KMS-11 (cell line): ENCODE data around the gene SPATS2.

Experiments used
- H2AFZ ChIP-seq: fragments of 200-600 bp; sonication (generic); 2 replicates; pipeline ENCODE4 v1.6.1; 2016; ENCODE audit warnings: antibody characterized with exemption, mixed run types, low read depth
- H3K27ac ChIP-seq: fragments of 200-600 bp; sonication (generic); 2 replicates; pipeline ENCODE4 v1.6.1; 2016; ENCODE audit warnings: mild to moderate bottlenecking, mixed run types
- H3K27me3 ChIP-seq: fragments of 200-600 bp; sonication (generic); 2 replicates; pipeline ENCODE4 v1.6.1; 2017; ENCODE audit warnings: mild to moderate bottlenecking, low read depth, mixed run types, moderate library complexity; ENCODE audit not compliant: insufficient read depth
- H3K36me3 ChIP-seq: fragments of 200-600 bp; sonication (generic); 2 replicates; pipeline ENCODE4 v1.6.1; 2017; ENCODE audit warnings: mild to moderate bottlenecking, mixed run types; ENCODE audit not compliant: insufficient read depth
- H3K4me1 ChIP-seq: fragments of 200-600 bp; sonication (generic); 2 replicates; pipeline ENCODE4 v1.6.1; 2016; ENCODE audit warnings: mild to moderate bottlenecking, low read depth, mixed run types; ENCODE audit not compliant: poor library complexity, severe bottlenecking
- H3K4me2 ChIP-seq: fragments of 200-600 bp; sonication (generic); 2 replicates; pipeline ENCODE4 v1.7.0; 2016; ENCODE audit warnings: mild to moderate bottlenecking, mixed run types
- H3K4me3 ChIP-seq: fragments of 200-600 bp; sonication (generic); IDR thresholded peaks from 2 replicates; pipeline ENCODE4 v1.6.1; 2017; ENCODE audit warnings: low read depth, low read length, mixed read lengths; ENCODE audit not compliant: insufficient read depth
- H3K79me2 ChIP-seq: fragments of 200-600 bp; sonication (generic); 2 replicates; pipeline ENCODE4 v1.6.1; 2016; ENCODE audit warnings: low read depth, mixed run types; ENCODE audit not compliant: insufficient read depth
- H3K9ac ChIP-seq: fragments of 200-600 bp; sonication (generic); 2 replicates; pipeline ENCODE4 v1.6.1; 2016; ENCODE audit warnings: mild to moderate bottlenecking, mixed run types
- H4K20me1 ChIP-seq: fragments of 200-600 bp; sonication (generic); 2 replicates; pipeline ENCODE4 v1.6.1; 2016; ENCODE audit warnings: mild to moderate bottlenecking, mixed run types; ENCODE audit not compliant: insufficient read depth
- CTCF ChIP-seq: fragments of 200-600 bp; sonication (generic); conservative IDR thresholded peaks from 2 replicates; pipeline ENCODE4 v1.6.1; 2017; ENCODE audit warnings: low read depth, mild to moderate bottlenecking, antibody characterized with exemption, low read length, moderate library complexity, mixed read lengths

The SPATS2 gene

GRCh38 chr12:49546481-49546880, 179.2 kb downstream of the SPATS2 start:
- TF ChIP-seq CTCF, result no peak
- H3K36me3 ChIP-seq, result no peaks in the 10 kb centered on the region
- no peaks in the 10 kb centered on the region for H4K20me1 ChIP-seq
- no peak overlapping the region for H2AFZ ChIP-seq
- H3K9ac ChIP-seq, result no peak overlapping the region
- H3K79me2 ChIP-seq, result no peaks in the 10 kb centered on the region
- H3K27me3 ChIP-seq, result peaks cover 8% of the 10 kb centered on the region; the same call in 1 of the 2 replicates
- H3K27ac ChIP-seq, result no peak overlapping the region
- no peak overlapping the region for H3K4me3 ChIP-seq
- H3K4me2 ChIP-seq, result no peak overlapping the region
- H3K4me1 ChIP-seq, result no peaks in the 10 kb centered on the region

GRCh38 chr12:49547090-49547690, 179.9 kb downstream of the SPATS2 start:
- Histone ChIP-seq H3K9ac (no peak overlapping the region), H3K27me3 (peaks cover 15% of the 10 kb centered on the region; the same call in 1 of the 2 replicates), H3K79me2 (no peaks in the 10 kb centered on the region), H3K4me3 (no peak overlapping the region), H2AFZ (no peak overlapping the region), H3K4me1 (no peaks in the 10 kb centered on the region), H3K36me3 (no peaks in the 10 kb centered on the region), H3K4me2 (no peak overlapping the region), H3K27ac (no peak overlapping the region), H4K20me1 (no peaks in the 10 kb centered on the region)
- TF ChIP-seq CTCF, result no peak

GRCh38 chr12:49548481-49548821, 181.2 kb downstream of the SPATS2 start:
- no peaks in the 10 kb centered on the region for H4K20me1 ChIP-seq
- peaks cover 18% of the 10 kb centered on the region; the same call in 1 of the 2 replicates for H3K27me3 ChIP-seq

GRCh38 chr12:49548822-49549648, 181.8 kb downstream of the SPATS2 start:
- Histone ChIP-seq H4K20me1 (no peaks in the 10 kb centered on the region), H3K4me1 (no peaks in the 10 kb centered on the region), H3K27ac (no peak overlapping the region), H3K36me3 (no peaks in the 10 kb centered on the region), H3K9ac (no peak overlapping the region), H2AFZ (no peak overlapping the region), H3K27me3 (peaks cover 18% of the 10 kb centered on the region; the same call in 1 of the 2 replicates), H3K79me2 (no peaks in the 10 kb centered on the region), H3K4me2 (no peak overlapping the region), H3K4me3 (no peak overlapping the region)
- TF ChIP-seq CTCF, result no peak

More at GRCh38 chr12:49548481-49548821, 181.2 kb downstream of the SPATS2 start:
- Histone ChIP-seq H3K4me3 (no peak overlapping the region), H3K79me2 (no peaks in the 10 kb centered on the region), H3K9ac (no peak overlapping the region), H3K4me1 (no peaks in the 10 kb centered on the region), H3K4me2 (no peak overlapping the region), H3K27ac (no peak overlapping the region), H2AFZ (no peak overlapping the region), H3K36me3 (no peaks in the 10 kb centered on the region)
- TF ChIP-seq CTCF, result no peak
